IMR-90 (cell line): ENCODE data around the gene LPAR2. TPM values are rescaled to one million over a fixed set of nuclear protein-coding genes. Genes with fewer than 3 reads are reported as not detected.

ENCODE experiments used
- ATAC-seq: fragments of 200-7000 bp; cut with Tn5 transposase; 2 replicates; pipeline ENCODE4 v1.9.1; 2020; ENCODE audit warnings: low read depth, mild to moderate bottlenecking, moderate library complexity
- BruUV-seq: library from RNA; stranded (reverse); fragments of 400-500 nt; replicated peaks from 2 replicates; lab custom pipeline; 2021; lab: Mats Ljungman, UMichigan
- CTCF ChIA-PET: fragments of 300-600 bp; formaldehyde crosslinking; extraction: SDS; loops from one replicate; lab custom pipeline; 2021; ENCODE audit warnings: antibody characterized with exemption; lab: Yijun Ruan, JAX
- POLR2A ChIA-PET: fragments of 300-600 bp; sonication (Branson Sonifier 250); formaldehyde crosslinking; loops from one replicate; lab custom pipeline; 2022; ENCODE audit warnings: antibody characterized with exemption; ENCODE audit not compliant: unreplicated experiment; lab: Charles Lee
- DNase-seq: peaks from one replicate; pipeline ENCODE4 v3.0.0; 2013
- H2AFZ ChIP-seq: replicated peaks from 2 replicates; pipeline ENCODE3; 2013; ENCODE audit warnings: low read length, mild to moderate bottlenecking; ENCODE audit not compliant: poor library complexity
- H2AK5ac ChIP-seq: 2 replicates; pipeline ENCODE4 v1.6.1; 2013; ENCODE audit warnings: low read depth, low read length, inconsistent platforms
- H2AK9ac ChIP-seq: replicated peaks from 2 replicates; pipeline ENCODE3; 2013; ENCODE audit warnings: mild to moderate bottlenecking, low read depth, low read length, moderate library complexity; ENCODE audit not compliant: poor library complexity
- H2BK120ac ChIP-seq: 2 replicates; pipeline ENCODE4 v1.6.1; 2013; ENCODE audit warnings: low read depth, low read length, inconsistent platforms
- H2BK15ac ChIP-seq: 3 replicates; pipeline ENCODE4 v1.6.1; 2013; ENCODE audit warnings: low read depth, low read length, inconsistent platforms
- H2BK20ac ChIP-seq: 2 replicates; pipeline ENCODE4 v1.6.1; 2013; ENCODE audit warnings: low read depth, mild to moderate bottlenecking, inconsistent platforms, low read length, moderate library complexity
- H2BK5ac ChIP-seq: 2 replicates; pipeline ENCODE4 v1.6.1; 2013; ENCODE audit warnings: mild to moderate bottlenecking, low read depth, low read length, inconsistent platforms; ENCODE audit not compliant: poor library complexity, severe bottlenecking
- H3K14ac ChIP-seq: replicated peaks from 2 replicates; pipeline ENCODE4 v1.6.1; 2013; ENCODE audit warnings: low read depth, low read length, inconsistent platforms
- H3K18ac ChIP-seq: 2 replicates; pipeline ENCODE4 v1.6.1; 2013; ENCODE audit warnings: low read depth, low read length, control low read depth
- H3K23ac ChIP-seq: 2 replicates; pipeline ENCODE4 v1.6.1; 2013; ENCODE audit warnings: low read depth, low read length, inconsistent platforms
- H3K27ac ChIP-seq: 2 replicates; pipeline ENCODE4 v1.5.1; 2013; ENCODE audit warnings: mild to moderate bottlenecking, control low read depth, low read length; ENCODE audit not compliant: insufficient read depth
- H3K27me3 ChIP-seq: 2 replicates; pipeline ENCODE4 v1.6.1; 2013; ENCODE audit warnings: low read length; ENCODE audit not compliant: control insufficient read depth, insufficient read depth
- H3K36me3 ChIP-seq: 2 replicates; pipeline ENCODE4 v1.6.1; 2013; ENCODE audit warnings: low read length, mixed read lengths; ENCODE audit not compliant: control insufficient read depth, insufficient read depth
- H3K4ac ChIP-seq: 2 replicates; pipeline ENCODE4 v1.6.1; 2013; ENCODE audit warnings: low read depth, low read length, inconsistent platforms
- H3K4me1 ChIP-seq: 2 replicates; pipeline ENCODE4 v1.6.1; 2013; ENCODE audit warnings: low read length, mixed read lengths; ENCODE audit not compliant: control insufficient read depth, insufficient read depth
- H3K4me2 ChIP-seq: 2 replicates; pipeline ENCODE4 v1.6.1; 2013; ENCODE audit warnings: low read depth, mild to moderate bottlenecking, control low read depth, low read length, moderate library complexity
- H3K4me3 ChIP-seq: 2 replicates; pipeline ENCODE4 v1.5.1; 2013; ENCODE audit warnings: low read depth, mild to moderate bottlenecking, control low read depth, low read length, moderate library complexity; ENCODE audit not compliant: insufficient read depth
- H3K56ac ChIP-seq: 2 replicates; pipeline ENCODE4 v1.6.1; 2013; ENCODE audit warnings: low read length, inconsistent platforms; ENCODE audit not compliant: insufficient read depth; ENCODE audit errors: extremely low read depth
- H3K79me1 ChIP-seq, 2 experiments: 2 replicates each; pipeline ENCODE4 v1.6.1; 2013; ENCODE audit warnings: low read length in 2 of 2, inconsistent platforms in 1 of 2, low read depth in 1 of 2
- H3K9ac ChIP-seq: 2 replicates; pipeline ENCODE4 v1.6.1; 2013; ENCODE audit warnings: low read depth, low read length, control low read depth
- H3K9me1 ChIP-seq: 2 replicates; pipeline ENCODE4 v1.6.1; 2013; ENCODE audit warnings: low read length, inconsistent platforms; ENCODE audit not compliant: insufficient read depth
- H3K9me3 ChIP-seq: 2 replicates; pipeline ENCODE4 v1.6.1; 2013; ENCODE audit warnings: low read length; ENCODE audit not compliant: control insufficient read depth, insufficient read depth
- H4K20me1 ChIP-seq: 2 replicates; pipeline ENCODE4 v1.6.1; 2013; ENCODE audit warnings: low read length, inconsistent platforms; ENCODE audit not compliant: insufficient read depth
- H4K5ac ChIP-seq: 2 replicates; pipeline ENCODE4 v1.6.1; 2013; ENCODE audit warnings: mild to moderate bottlenecking, low read depth, low read length, control low read depth
- H4K8ac ChIP-seq, 2 experiments: 2 replicates each; pipeline ENCODE4 v1.6.1; 2013; ENCODE audit warnings: low read depth in 2 of 2, low read length in 2 of 2, control low read depth in 1 of 2, inconsistent platforms in 1 of 2
- H4K91ac ChIP-seq: 2 replicates; pipeline ENCODE4 v1.6.1; 2013; ENCODE audit warnings: low read depth, low read length, inconsistent platforms; ENCODE audit not compliant: insufficient read depth
- BHLHE40 ChIP-seq: fragments of 150-350 bp; IDR thresholded peaks from 2 replicates; pipeline ENCODE4 v1.6.1; 2016; ENCODE audit warnings: mild to moderate bottlenecking, low read depth, low read length
- CEBPB ChIP-seq: IDR thresholded peaks from 2 replicates; pipeline ENCODE4 v1.6.1; 2012; ENCODE audit warnings: low read depth, low read length, improper control_type of control experiment
- CHD1 ChIP-seq: IDR thresholded peaks from 2 replicates; pipeline ENCODE4 v1.6.1; 2012; ENCODE audit warnings: low read depth, low read length, improper control_type of control experiment
- CTCF ChIP-seq: conservative IDR thresholded peaks from 2 replicates; pipeline ENCODE4 v1.5.1; 2012; ENCODE audit warnings: mild to moderate bottlenecking, low read depth, low read length, improper control_type of control experiment
- ELK1 ChIP-seq: fragments of 150-350 bp; IDR thresholded peaks from 2 replicates; pipeline ENCODE4 v1.6.1; 2016; ENCODE audit warnings: low read depth, mild to moderate bottlenecking, low read length, moderate library complexity, borderline replicate concordance
- FOS ChIP-seq: fragments of 150-350 bp; IDR thresholded peaks from 2 replicates; pipeline ENCODE4 v1.6.1; 2016; ENCODE audit warnings: low read depth, low read length
- MAFK ChIP-seq: IDR thresholded peaks from 2 replicates; pipeline ENCODE4 v1.6.1; 2012; ENCODE audit warnings: low read depth, low read length, improper control_type of control experiment
- MAZ ChIP-seq: IDR thresholded peaks from 2 replicates; pipeline ENCODE4 v1.6.1; 2012; ENCODE audit warnings: low read depth, mild to moderate bottlenecking, low read length, improper control_type of control experiment, moderate library complexity, borderline replicate concordance
- MXI1 ChIP-seq: IDR thresholded peaks from 2 replicates; pipeline ENCODE4 v1.6.1; 2012; ENCODE audit warnings: low read depth, mild to moderate bottlenecking, low read length, moderate library complexity, borderline replicate concordance
- POLR2A ChIP-seq: IDR thresholded peaks from 2 replicates; pipeline ENCODE4 v1.6.1; 2012; ENCODE audit warnings: mild to moderate bottlenecking, low read depth, low read length
- RAD21 ChIP-seq: IDR thresholded peaks from 2 replicates; pipeline ENCODE4 v1.6.1; 2012; ENCODE audit warnings: low read length, improper control_type of control experiment
- RCOR1 ChIP-seq: IDR thresholded peaks from 2 replicates; pipeline ENCODE4 v1.6.1; 2012; ENCODE audit warnings: mild to moderate bottlenecking, low read length, improper control_type of control experiment; ENCODE audit not compliant: insufficient replicate concordance
- RFX5 ChIP-seq: IDR thresholded peaks from 2 replicates; pipeline ENCODE4 v1.8.0; 2012; ENCODE audit warnings: low read depth, mild to moderate bottlenecking, low read length, moderate library complexity
- SMC3 ChIP-seq: fragments of 150-350 bp; IDR thresholded peaks from 2 replicates; pipeline ENCODE4 v1.6.1; 2016; ENCODE audit warnings: low read depth, mild to moderate bottlenecking, antibody characterized with exemption, low read length, moderate library complexity
- USF2 ChIP-seq: fragments of 150-350 bp; IDR thresholded peaks from 2 replicates; pipeline ENCODE4 v1.6.1; 2017; ENCODE audit warnings: mild to moderate bottlenecking, antibody characterized with exemption, low read length, low read depth
- WGBS, 2 experiments: methylation state at CpG; one replicate each; pipeline versions ENCODE4 v1.1.5 to v1.1.7; 2013; ENCODE audit warnings: missing lambda C conversion rate in 2 of 2; ENCODE audit not compliant: insufficient read length in 1 of 2; ENCODE audit errors: extremely low coverage in 2 of 2; 5-methylcytosine and 5-hydroxymethylcytosine counted together
- dilution Hi-C: fragments of 300-500 bp; cut with HindIII; formaldehyde crosslinking; loops from one replicate; pipeline ENCODE4 v1.14.3; 2018; ENCODE audit warnings: low sequenced_read_pairs; ENCODE audit not compliant: unreplicated experiment
- in situ Hi-C: fragments of 300-500 bp; cut with MboI; formaldehyde crosslinking; loops from 3 replicates; pipeline ENCODE4 v1.14.3; 2019; ENCODE audit warnings: low sequenced_read_pairs, inconsistent platforms, mixed read lengths
- intact Hi-C: fragments of 100-400 bp; cut with micrococcal nuclease; formaldehyde crosslinking; loops from 2 replicates; pipeline ENCODE4 v1.10.0; 2022
- polyA plus RNA-seq, 3 experiments: library from polyadenylated mRNA; depleted of rRNA; stranded (reverse); fragments of >200 nt; gene quantifications; 2 replicates each; pipeline ENCODE4 v1.2.3, GENCODE V29; 2012; ENCODE audit warnings: low replicate concordance in 1 of 3
- total RNA-seq: library from RNA; depleted of rRNA; stranded (reverse); fragments of >200 nt; gene quantifications from 2 replicates; pipeline ENCODE4 v1.2.3, GENCODE V29; 2012

The LPAR2 gene
- total and polyA plus RNA-seq, 2 of the 4 experiments (the other 2 are of a cell fraction) = under 0.01 to 5.4 TPM

GRCh38 chr19:19651076-19651475 is 23.1 kb upstream of the LPAR2 start:
- no peak overlapping the region for H3K23ac ChIP-seq
- no peak overlapping the region for H3K4ac ChIP-seq
- no peaks in the 10 kb centered on the region for H3K4me1 ChIP-seq
- no peak overlapping the region for H3K4me2 ChIP-seq
- ATAC-seq = no peak
- no peak overlapping the region for H2BK120ac ChIP-seq
- in situ Hi-C loops (no loop called here), dilution Hi-C loops (no loop called here), intact Hi-C loops (no loop called here)
- H3K36me3 ChIP-seq = peaks cover 80% of the 10 kb centered on the region
- no peaks in the 10 kb centered on the region for H4K20me1 ChIP-seq
- H3K4me3 ChIP-seq = no peak overlapping the region
- no peak overlapping the region for H4K5ac ChIP-seq
- peaks cover 0 to 3% of the 10 kb centered on the region in 2 experiments; a peak in 1 of 4 replicates for H3K79me1 ChIP-seq
- H2BK5ac ChIP-seq = no peak overlapping the region
- no peak overlapping the region for H4K8ac ChIP-seq
- no peak for DNase-seq
- H4K91ac ChIP-seq = no peak overlapping the region
- no peak overlapping the region for H3K9ac ChIP-seq
- no peak overlapping the region for H2AK5ac ChIP-seq
- H3K27me3 ChIP-seq = no peaks in the 10 kb centered on the region
- H2BK20ac ChIP-seq = no peak overlapping the region
- TF ChIP-seq POLR2A (no peak), CTCF (no peak), BHLHE40 (no peak), SMC3 (no peak), RCOR1 (no peak), USF2 (no peak), MAZ (no peak), CEBPB (no peak), MXI1 (no peak), FOS (no peak), MAFK (no peak), RFX5 (no peak), RAD21 (no peak), ELK1 (no peak), CHD1 (no peak)
- H2AFZ ChIP-seq = no peak overlapping the region
- no peaks in the 10 kb centered on the region for H3K9me3 ChIP-seq
- POLR2A ChIA-PET = no interaction called here
- no peak overlapping the region for H3K14ac ChIP-seq
- BruUV-seq = no TSS peak
- no peak overlapping the region for H2AK9ac ChIP-seq
- no peak overlapping the region for H3K27ac ChIP-seq
- WGBS, 2 experiments = 88% methylated on average over 2 of the region's 13 CpGs; no CpG with 5 or more reads in 1 of the 2 experiments
- H3K56ac ChIP-seq = no peak overlapping the region
- H3K9me1 ChIP-seq = no peaks in the 10 kb centered on the region; the same call in 1 of the 2 replicates
- CTCF ChIA-PET = no interaction called here
- no peak overlapping the region for H3K18ac ChIP-seq
- H2BK15ac ChIP-seq = no peak overlapping the region
